Loucy (cell line): ENCODE measurements around the gene OTOA.

ENCODE experiments used
- H2AFZ ChIP-seq: fragments of 200-600 bp; sonication (generic); 2 replicates; pipeline ENCODE4 v1.6.0; 2016; ENCODE audit warnings: antibody characterized with exemption, mild to moderate bottlenecking, low read length, moderate library complexity
- H3F3A ChIP-seq: fragments of 200-600 bp; 2 replicates; pipeline ENCODE4 v1.6.0; 2016; ENCODE audit warnings: antibody characterized with exemption, low read depth, mild to moderate bottlenecking
- H3K27me3 ChIP-seq: fragments of 200-600 bp; sonication (generic); 2 replicates; pipeline ENCODE4 v1.6.1; 2014; ENCODE audit warnings: low read length, mild to moderate bottlenecking; ENCODE audit not compliant: insufficient read depth, poor library complexity, severe bottlenecking
- H3K36me3 ChIP-seq: fragments of 200-600 bp; sonication (generic); 2 replicates; pipeline ENCODE4 v1.6.1; 2016; ENCODE audit warnings: low read length; ENCODE audit not compliant: insufficient read depth
- H3K4me1 ChIP-seq: fragments of 200-600 bp; sonication (generic); 2 replicates; pipeline ENCODE4 v1.5.1; 2014; ENCODE audit warnings: low read length, mild to moderate bottlenecking; ENCODE audit not compliant: insufficient read depth, poor library complexity, severe bottlenecking
- H3K4me2 ChIP-seq: fragments of 200-600 bp; sonication (generic); 2 replicates; pipeline ENCODE4 v1.6.0; 2014; ENCODE audit warnings: antibody characterized with exemption, low read length, low read depth, mild to moderate bottlenecking; ENCODE audit not compliant: poor library complexity, severe bottlenecking
- H3K4me3 ChIP-seq: fragments of 200-600 bp; sonication (generic); 2 replicates; pipeline ENCODE4 v1.5.1; 2014; ENCODE audit warnings: low read length, mild to moderate bottlenecking, mixed read lengths; ENCODE audit not compliant: poor library complexity, severe bottlenecking
- H3K79me2 ChIP-seq: fragments of 200-600 bp; sonication (generic); 2 replicates; pipeline ENCODE4 v1.6.1; 2014; ENCODE audit warnings: low read length; ENCODE audit not compliant: insufficient read depth
- H3K9ac ChIP-seq: fragments of 200-600 bp; sonication (generic); 2 replicates; pipeline ENCODE4 v1.6.0; 2014; ENCODE audit warnings: mild to moderate bottlenecking, low read depth, low read length, moderate library complexity; ENCODE audit not compliant: poor library complexity, severe bottlenecking
- H3K9me2 ChIP-seq: fragments of 200-600 bp; sonication (generic); replicated peaks from 2 replicates; pipeline ENCODE4 v1.6.1; 2016; ENCODE audit warnings: low read depth, low read length, mixed read lengths
- H3K9me3 ChIP-seq: fragments of 200-600 bp; sonication (generic); 2 replicates; pipeline ENCODE4 v1.6.1; 2014; ENCODE audit warnings: mild to moderate bottlenecking, antibody characterized with exemption, low read length, low read depth; ENCODE audit not compliant: insufficient read depth
- H4K20me1 ChIP-seq: fragments of 200-600 bp; sonication (generic); 2 replicates; pipeline ENCODE4 v1.6.0; 2014; ENCODE audit warnings: antibody characterized with exemption, low read length, mild to moderate bottlenecking; ENCODE audit not compliant: insufficient read depth, poor library complexity, severe bottlenecking
- CTCF ChIP-seq: fragments of 200-600 bp; sonication (generic); conservative IDR thresholded peaks from 2 replicates; pipeline ENCODE4 v1.5.1; 2014; ENCODE audit warnings: mild to moderate bottlenecking, antibody characterized with exemption, low read length
- EZH2phosphoT487 ChIP-seq: fragments of 200-600 bp; IDR thresholded peaks from 2 replicates; pipeline ENCODE4 v1.6.1; 2018; ENCODE audit warnings: antibody characterized with exemption, mild to moderate bottlenecking, moderate library complexity, borderline replicate concordance

The OTOA gene

DNA sequence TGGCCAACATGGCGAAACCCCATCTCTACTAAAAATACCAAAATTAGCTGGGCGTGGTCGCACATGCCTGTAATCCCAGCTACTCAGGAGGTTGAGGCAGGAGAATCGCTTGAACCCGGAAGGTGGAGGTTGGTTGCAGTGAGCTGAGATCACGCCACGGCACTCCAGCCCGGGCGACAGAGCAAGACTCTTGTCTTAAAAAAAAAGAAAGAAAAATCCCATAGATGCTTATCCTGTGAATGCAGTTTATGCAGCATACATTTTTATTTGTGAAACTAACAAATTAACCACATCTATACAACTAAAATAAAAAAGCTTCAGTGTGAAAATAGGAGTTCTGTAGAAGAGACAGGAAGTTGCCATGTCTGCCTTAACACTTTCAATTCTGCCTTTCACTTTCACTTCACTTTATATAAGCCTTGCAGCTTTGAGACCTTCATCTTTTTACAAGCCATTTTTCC is 18.5 kb upstream of the OTOA start:
- H3K9ac ChIP-seq: peak overlapping the region; percentile 63
- peaks cover 12% of the 10 kb centered on the region for H4K20me1 ChIP-seq
- no peaks in the 10 kb centered on the region for H3K9me3 ChIP-seq
- no peaks in the 10 kb centered on the region for H3K9me2 ChIP-seq
- H3K4me2 ChIP-seq: peak overlapping the region; percentile 90
- H3K36me3 ChIP-seq: 0 out of 2 replicates have a peak, but pooled peaks cover 4% of the 10 kb centered on the region
- H2AFZ ChIP-seq: peak overlapping the region; percentile 34; the same call in 1 of the 2 replicates
- H3K79me2 ChIP-seq: peaks cover 64% of the 10 kb centered on the region
- peak overlapping the region; percentile 67 for H3K4me3 ChIP-seq
- no peaks in the 10 kb centered on the region for H3K27me3 ChIP-seq
- peaks cover 28% of the 10 kb centered on the region for H3F3A ChIP-seq
- no peak for TF ChIP-seq EZH2phosphoT487
- TF ChIP-seq CTCF: no peak
- H3K4me1 ChIP-seq: peaks cover 51% of the 10 kb centered on the region

- Histone ChIP-seq H3K4me1 (peaks cover 55% of the 10 kb centered on the region), H2AFZ (no peak overlapping the region), H3K27me3 (no peaks in the 10 kb centered on the region), H3K9me3 (no peaks in the 10 kb centered on the region), H3K9me2 (no peaks in the 10 kb centered on the region), H3F3A (peaks cover 28% of the 10 kb centered on the region), H4K20me1 (peaks cover 9% of the 10 kb centered on the region), H3K4me3 (peak overlapping the region; percentile 67), H3K79me2 (peaks cover 62% of the 10 kb centered on the region), H3K4me2 (peak overlapping the region; percentile 90), H3K36me3 (0 out of 2 replicates have a peak, but pooled peaks cover 4% of the 10 kb centered on the region), H3K9ac (peak overlapping the region; percentile 63)
- TF ChIP-seq EZH2phosphoT487 (no peak), CTCF (no peak)
Measured at GRCh38 chr16:21646091-21646490, 17.7 kb upstream of the OTOA start.

DNA sequence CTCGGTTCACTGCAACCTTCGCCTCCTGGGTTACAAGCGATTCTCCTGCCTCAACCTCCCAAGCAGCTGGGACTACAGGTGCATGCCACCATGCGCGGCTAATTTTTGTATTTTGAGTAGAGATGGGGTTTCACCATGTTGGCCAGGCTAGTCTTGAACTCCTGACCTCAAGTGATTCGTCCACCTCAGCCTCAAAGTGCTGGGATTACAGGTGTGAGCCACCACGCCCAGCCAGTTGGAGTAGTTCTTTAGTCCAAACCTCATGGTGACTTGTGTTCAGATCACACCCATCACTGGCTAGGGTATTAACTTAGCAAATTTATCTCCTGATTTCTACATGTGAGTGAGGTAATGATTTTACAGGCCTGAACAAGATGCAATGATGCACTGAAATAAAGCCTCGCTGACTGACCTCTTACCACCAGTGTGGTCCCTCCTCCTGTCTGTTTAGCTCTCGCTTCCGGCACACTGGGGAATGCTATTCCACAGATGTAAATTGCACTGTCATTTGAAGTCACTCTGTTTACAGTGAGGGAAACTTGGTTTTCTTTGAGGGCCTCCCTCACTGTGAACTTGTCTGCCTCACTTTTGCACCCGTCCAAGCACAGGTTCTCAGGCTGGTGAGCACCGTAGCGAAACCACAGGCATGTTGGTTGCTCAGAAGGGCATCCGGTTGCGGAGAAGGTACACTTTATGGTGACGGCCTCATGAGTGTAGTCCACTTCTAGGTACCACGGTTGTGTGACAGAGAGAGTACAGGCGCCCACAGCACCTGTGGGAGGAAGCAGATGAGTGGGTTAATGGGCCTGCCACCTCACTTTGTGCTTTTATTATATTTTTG is 16.8 kb upstream of the OTOA start:
- H4K20me1 ChIP-seq: peaks cover 8% of the 10 kb centered on the region
- H3K9ac ChIP-seq: peak overlapping the region; percentile 66
- no peak overlapping the region for H2AFZ ChIP-seq
- TF ChIP-seq CTCF: no peak
- TF ChIP-seq EZH2phosphoT487: no peak
- H3K4me2 ChIP-seq: peak overlapping the region; percentile 90
- no peaks in the 10 kb centered on the region for H3K27me3 ChIP-seq
- peaks cover 61% of the 10 kb centered on the region for H3K79me2 ChIP-seq
- 0 out of 2 replicates have a peak, but pooled peaks cover 4% of the 10 kb centered on the region for H3K36me3 ChIP-seq
- peaks cover 55% of the 10 kb centered on the region for H3K4me1 ChIP-seq
- H3K9me2 ChIP-seq: no peaks in the 10 kb centered on the region
- H3K4me3 ChIP-seq: peak overlapping the region; percentile 67
- no peaks in the 10 kb centered on the region for H3K9me3 ChIP-seq
- H3F3A ChIP-seq: peaks cover 28% of the 10 kb centered on the region
